GM19035 (cell line): ENCODE measurements around the gene STAMBP.
"Not testable (repeated sequence)": the region's sequence is repeated elsewhere in the genome, so short reads cannot be mapped to it uniquely, and the experiment has no call there.

Source experiments
- ATAC-seq: cut with Tn5 transposase; IDR thresholded peaks from one replicate; pipeline ENCODE4 v1.9.1; 2021; ENCODE audit not compliant: unreplicated experiment

Gene STAMBP

GRCh38 chr2:73828818-73829570 lies at the start of gene STAMBP:
STAMBP (plus strand) TSS chr2:73828961; CDS start chr2:73830857, 1,896 bp downstream.
- ATAC-seq = peak; percentile 89

GRCh38 chr2:73779467-73780236 lies 49.1 kb upstream of the STAMBP start, which contains the start of gene DUSP11:
DUSP11 (minus strand) TSS chr2:73780103; CDS start chr2:73779974, 129 bp downstream.
- peak; percentile 99 for ATAC-seq

GRCh38 chr2:73780237-73780582 lies 48.6 kb upstream of the STAMBP start:
- ATAC-seq = no peak

- not testable (repeated sequence) for ATAC-seq
Observed at GRCh38 chr2:73783402-73783801, 45.4 kb upstream of the STAMBP start.

- not testable (repeated sequence) for ATAC-seq
Observed at GRCh38 chr2:73783883-73784282, 44.9 kb upstream of the STAMBP start, which contains the start of gene C2orf78. C2orf78 (plus strand) TSS chr2:73784183; CDS start chr2:73784310, 127 bp downstream.

- ATAC-seq = no peak
Observed at GRCh38 chr2:73811878-73812277, 16.9 kb upstream of the STAMBP start.

GRCh38 chr2:73812635-73813034 lies 16.1 kb upstream of the STAMBP start:
- ATAC-seq = no peak

GRCh38 chr2:73818296-73818695 lies 10.5 kb upstream of the STAMBP start:
- ATAC-seq = no peak

- peak; percentile 80 for ATAC-seq
Observed at GRCh38 chr2:73821227-73821626, 7.5 kb upstream of the STAMBP start.

GRCh38 chr2:73821669-73822068 lies 7.1 kb upstream of the STAMBP start:
- peak; percentile 11 for ATAC-seq

GRCh38 chr2:73822276-73822675 lies 6.5 kb upstream of the STAMBP start:
- ATAC-seq = peak; percentile 61

- ATAC-seq = no peak
Observed at GRCh38 chr2:73822991-73823390, 5.8 kb upstream of the STAMBP start.

- ATAC-seq = no peak
Observed at GRCh38 chr2:73823416-73823815, 5.3 kb upstream of the STAMBP start.

- no peak for ATAC-seq
Observed at GRCh38 chr2:73823916-73824523, 4.7 kb upstream of the STAMBP start.

- no peak for ATAC-seq
Observed at GRCh38 chr2:73825408-73825807, 3.4 kb upstream of the STAMBP start.

- no peak for ATAC-seq
Observed at GRCh38 chr2:73827018-73827417, 1.7 kb upstream of the STAMBP start.

GRCh38 chr2:73827660-73828388 lies 937 bp upstream of the STAMBP start:
- no peak for ATAC-seq

GRCh38 chr2:73828389-73828817 lies 358 bp upstream of the STAMBP start:
- no peak for ATAC-seq

GRCh38 chr2:73830871-73831401 lies 2.2 kb downstream of the STAMBP start:
- no peak for ATAC-seq

- no peak for ATAC-seq
Observed at GRCh38 chr2:73832930-73833329, 4.2 kb downstream of the STAMBP start.
